GM12891 (cell line): ENCODE data around the gene MMP14.

Source experiments
- POLR2AphosphoS5 ChIP-seq: IDR thresholded peaks from 2 replicates; pipeline ENCODE4 v1.6.1; 2011; ENCODE audit warnings: low read depth, low read length, control low read depth
- SPI1 ChIP-seq: IDR thresholded peaks from 2 replicates; pipeline ENCODE4 v1.6.1; 2011; ENCODE audit warnings: low read depth, low read length, control low read depth

- no peak for TF ChIP-seq POLR2AphosphoS5
- TF ChIP-seq SPI1, result no peak
These were observed 60.4 kb downstream of the MMP14 start for GRCh38 chr14:22896760-22897159.
